VCaP (cell line): ENCODE measurements around the gene DDI1.

Source experiments
- H3K27ac ChIP-seq: fragments of 450-650 bp; 2 replicates; pipeline ENCODE4 v1.5.1; 2017
- CTCF ChIP-seq: fragments of 450-650 bp; conservative IDR thresholded peaks from 2 replicates; pipeline ENCODE4 v1.5.1; 2017; ENCODE audit warnings: mild to moderate bottlenecking, moderate library complexity

DDI1 gene

GRCh38 chr11:104064034-104064630 is 27.7 kb downstream of the DDI1 start:
- TF ChIP-seq CTCF: no peak

GRCh38 chr11:104067534-104067933 is 31.1 kb downstream of the DDI1 start:
- no peak for TF ChIP-seq CTCF

More at GRCh38 chr11:104064034-104064630, 27.7 kb downstream of the DDI1 start:
- no peak overlapping the region for H3K27ac ChIP-seq

GRCh38 chr11:104073950-104074705 is 37.7 kb downstream of the DDI1 start:
- no peak for TF ChIP-seq CTCF
- no peak overlapping the region for H3K27ac ChIP-seq

More at GRCh38 chr11:104067534-104067933, 31.1 kb downstream of the DDI1 start:
- no peak overlapping the region for H3K27ac ChIP-seq

- no peak for TF ChIP-seq CTCF
- no peak overlapping the region for H3K27ac ChIP-seq
Measured at GRCh38 chr11:104075091-104075490, 38.7 kb downstream of the DDI1 start.

GRCh38 chr11:104075706-104076105 is 39.3 kb downstream of the DDI1 start:
- no peak for TF ChIP-seq CTCF
- H3K27ac ChIP-seq: no peak overlapping the region

- H3K27ac ChIP-seq: no peak overlapping the region
- TF ChIP-seq CTCF: no peak
Measured at GRCh38 chr11:104076455-104076854, 40.0 kb downstream of the DDI1 start.

GRCh38 chr11:104078245-104078644 is 41.8 kb downstream of the DDI1 start:
- TF ChIP-seq CTCF: no peak
- H3K27ac ChIP-seq: no peak overlapping the region
